Spleen (tissue), 7 donors: ENCODE data around the gene ZNF331.

Experiments used
- POLR2A ChIP-seq, 3 donors: fragments of 450-650 bp; IDR thresholded peaks; one replicate each; pipeline ENCODE4 v1.5.1; 2017; ENCODE audit warnings: antibody characterized with exemption in 3 of 3, mild to moderate bottlenecking in 1 of 3
- POLR2AphosphoS5 ChIP-seq, 3 donors: sonication (generic); formaldehyde crosslinking; IDR thresholded peaks; one replicate each; pipeline ENCODE4 v1.5.1; 2017; ENCODE audit warnings: antibody characterized with exemption in 3 of 3
- TF ChIP-seq, protein P1 (sequence below), 11 experiments: fragments of 200-600 bp in 7 of 11; fragments of 450-650 bp in 4 of 11; sonication (generic) in 4 of 11; IDR thresholded peaks in 8 of 11; conservative IDR thresholded peaks in 3 of 11; 1 replicate in 7 of 11; 2 replicates in 4 of 11; pipeline versions ENCODE4 v1.4.0 to v1.8.0; 2016 to 2021; ENCODE audit warnings: antibody characterized with exemption in 11 of 11, inconsistent platforms in 4 of 11, mild to moderate bottlenecking in 1 of 11
- donor health status: DM: no; HTN: no; CAD: no; lungs with moderate emphysema.
- donor health status: DM: no; HTN: no; CAD: no.
- donor health status: DM: no; HTN: no; CAD: no.

- TF ChIP-seq, protein P1, sequence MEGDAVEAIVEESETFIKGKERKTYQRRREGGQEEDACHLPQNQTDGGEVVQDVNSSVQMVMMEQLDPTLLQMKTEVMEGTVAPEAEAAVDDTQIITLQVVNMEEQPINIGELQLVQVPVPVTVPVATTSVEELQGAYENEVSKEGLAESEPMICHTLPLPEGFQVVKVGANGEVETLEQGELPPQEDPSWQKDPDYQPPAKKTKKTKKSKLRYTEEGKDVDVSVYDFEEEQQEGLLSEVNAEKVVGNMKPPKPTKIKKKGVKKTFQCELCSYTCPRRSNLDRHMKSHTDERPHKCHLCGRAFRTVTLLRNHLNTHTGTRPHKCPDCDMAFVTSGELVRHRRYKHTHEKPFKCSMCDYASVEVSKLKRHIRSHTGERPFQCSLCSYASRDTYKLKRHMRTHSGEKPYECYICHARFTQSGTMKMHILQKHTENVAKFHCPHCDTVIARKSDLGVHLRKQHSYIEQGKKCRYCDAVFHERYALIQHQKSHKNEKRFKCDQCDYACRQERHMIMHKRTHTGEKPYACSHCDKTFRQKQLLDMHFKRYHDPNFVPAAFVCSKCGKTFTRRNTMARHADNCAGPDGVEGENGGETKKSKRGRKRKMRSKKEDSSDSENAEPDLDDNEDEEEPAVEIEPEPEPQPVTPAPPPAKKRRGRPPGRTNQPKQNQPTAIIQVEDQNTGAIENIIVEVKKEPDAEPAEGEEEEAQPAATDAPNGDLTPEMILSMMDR (IDR thresholded peaks at IDR 0.05 in 8 of 11, conservative IDR thresholded peaks at IDR 0.05 in 3 of 11): no peak
- no peak for TF ChIP-seq POLR2AphosphoS5 (IDR thresholded peaks at IDR 0.05)
- no peak for TF ChIP-seq POLR2A (IDR thresholded peaks at IDR 0.05)
These were observed 57.5 kb downstream of the ZNF331 start for GRCh38 chr19:53595510-53595867.
